Activated T-helper 1 cell treated with anti-CD3 and anti-CD28 coated beads, Interleukin-12 subunit alpha, Interleukin-12 subunit beta, Interleukin-2, Interleukin-4 antibody, amounts not matched to agents 30 ng/mL and 10 ng/mL and 1 ng/mL, durations not matched to agents 14 hours and 24 hours and 36 hours (primary cell): ENCODE data around the gene UTF1. TPM values are rescaled to one million over a fixed set of nuclear protein-coding genes. Genes with fewer than 3 reads are reported as not detected.

Experiments
- DNase-seq: peaks from one replicate; pipeline ENCODE4 v3.0.0; 2021; ENCODE audit warnings: low spot score
- H3K27ac Mint-ChIP-seq: one replicate; pipeline ENCODE4 v1.8.0; 2021; ENCODE audit warnings: mild to moderate bottlenecking, mixed read lengths
- H3K27me3 Mint-ChIP-seq: one replicate; pipeline ENCODE4 v1.8.0; 2022; ENCODE audit warnings: mild to moderate bottlenecking, moderate library complexity, mixed read lengths; ENCODE audit not compliant: insufficient read depth
- H3K36me3 Mint-ChIP-seq: one replicate; pipeline ENCODE4 v1.8.0; 2021; ENCODE audit warnings: low read depth, mixed read lengths
- H3K4me1 Mint-ChIP-seq: one replicate; pipeline ENCODE4 v1.8.0; 2021; ENCODE audit warnings: low read depth, mixed read lengths
- H3K4me3 Mint-ChIP-seq: one replicate; pipeline ENCODE4 v1.8.0; 2021; ENCODE audit warnings: mild to moderate bottlenecking, moderate library complexity, mixed read lengths
- H3K9me3 Mint-ChIP-seq: one replicate; pipeline ENCODE4 v1.8.0; 2021; ENCODE audit warnings: mixed read lengths
- intact Hi-C: fragments of 100-400 bp; cut with micrococcal nuclease; formaldehyde crosslinking; loops from one replicate; pipeline ENCODE4 v1.15.1; 2024
- total RNA-seq: library from RNA; stranded (reverse); gene quantifications from 2 replicates; pipeline ENCODE4 v1.2.3, GENCODE V29; 2022

The UTF1 gene
- total RNA-seq, 1 donor from 2014 or later: not detected

DNA sequence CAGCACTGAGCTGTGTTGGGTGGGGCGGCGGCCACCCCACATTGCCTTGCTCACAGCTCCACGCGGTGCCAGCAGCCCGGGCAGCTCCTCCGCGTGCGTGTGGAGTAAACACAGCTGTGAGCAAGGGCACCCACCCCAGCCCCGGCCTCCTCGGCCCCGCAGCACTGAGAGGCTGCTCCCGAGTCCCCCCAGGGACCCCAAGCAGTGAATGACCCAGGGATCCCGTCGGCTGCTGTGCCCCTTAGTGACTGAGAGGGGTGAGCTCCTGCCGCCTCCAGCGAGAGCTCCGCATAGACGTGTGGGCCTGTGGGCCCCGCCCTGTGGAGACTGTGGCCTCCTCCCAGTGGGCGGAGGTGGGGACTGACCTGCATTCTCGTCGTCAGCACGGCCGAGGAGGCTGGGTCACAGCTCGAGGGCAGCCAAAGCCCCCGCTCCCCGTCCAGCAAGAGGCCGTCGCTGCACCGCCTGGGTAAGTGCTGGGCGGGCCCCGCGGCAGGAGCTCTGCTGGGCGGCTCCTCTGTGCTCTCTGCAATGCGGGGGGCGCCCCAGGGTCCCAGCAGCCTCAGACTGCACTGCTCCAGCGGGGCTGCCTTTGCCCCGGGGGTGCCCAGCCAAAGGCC, 29.9 kb upstream of the UTF1 start:
- Mint-ChIP-seq H3K9me3 (no peaks in the 10 kb centered on the region), H3K36me3 (no peaks in the 10 kb centered on the region), H3K4me3 (no peak overlapping the region), H3K27me3 (no peaks in the 10 kb centered on the region), H3K27ac (no peak overlapping the region), H3K4me1 (no peaks in the 10 kb centered on the region)
- DNase-seq: no peak
- intact Hi-C loops: no loop called here

DNA sequence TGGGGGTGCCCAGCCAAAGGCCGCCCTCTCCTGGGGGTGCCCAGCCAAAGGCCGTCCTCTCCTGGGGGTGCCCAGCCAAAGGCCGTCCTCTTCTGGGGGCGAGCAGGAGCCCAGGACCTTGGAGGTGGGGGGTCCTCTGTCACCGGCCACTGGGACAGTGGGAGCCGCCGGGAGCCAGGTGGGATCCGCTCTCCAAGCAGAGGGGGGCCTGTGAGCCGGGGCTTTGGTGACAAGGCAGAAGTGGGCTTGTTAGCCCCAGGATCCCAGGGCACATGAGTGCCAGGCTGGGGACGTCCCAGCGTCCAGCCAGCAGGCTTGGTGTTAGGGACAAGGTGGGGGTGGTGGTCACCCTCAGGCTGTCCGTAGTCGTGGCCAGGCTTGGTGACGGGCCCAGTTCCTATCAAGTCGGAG, 29.4 kb upstream of the UTF1 start:
- Mint-ChIP-seq H3K4me1 (no peaks in the 10 kb centered on the region), H3K27ac (no peak overlapping the region)
- DNase-seq: no peak

GRCh38 chr10:133201151-133201947, 28.7 kb upstream of the UTF1 start:
- no peaks in the 10 kb centered on the region for H3K36me3 Mint-ChIP-seq
- H3K4me3 Mint-ChIP-seq: no peak overlapping the region
- intact Hi-C loops: no loop called here
- no peak for DNase-seq
- H3K9me3 Mint-ChIP-seq: no peaks in the 10 kb centered on the region
- no peaks in the 10 kb centered on the region for H3K4me1 Mint-ChIP-seq
- H3K27me3 Mint-ChIP-seq: no peaks in the 10 kb centered on the region
- H3K27ac Mint-ChIP-seq: no peak overlapping the region

More for the DNA sequence above, 29.4 kb upstream of the UTF1 start:
- Mint-ChIP-seq H3K27me3 (no peaks in the 10 kb centered on the region), H3K9me3 (no peaks in the 10 kb centered on the region), H3K36me3 (no peaks in the 10 kb centered on the region), H3K4me3 (no peak overlapping the region)
- intact Hi-C loops: no loop called here

DNA sequence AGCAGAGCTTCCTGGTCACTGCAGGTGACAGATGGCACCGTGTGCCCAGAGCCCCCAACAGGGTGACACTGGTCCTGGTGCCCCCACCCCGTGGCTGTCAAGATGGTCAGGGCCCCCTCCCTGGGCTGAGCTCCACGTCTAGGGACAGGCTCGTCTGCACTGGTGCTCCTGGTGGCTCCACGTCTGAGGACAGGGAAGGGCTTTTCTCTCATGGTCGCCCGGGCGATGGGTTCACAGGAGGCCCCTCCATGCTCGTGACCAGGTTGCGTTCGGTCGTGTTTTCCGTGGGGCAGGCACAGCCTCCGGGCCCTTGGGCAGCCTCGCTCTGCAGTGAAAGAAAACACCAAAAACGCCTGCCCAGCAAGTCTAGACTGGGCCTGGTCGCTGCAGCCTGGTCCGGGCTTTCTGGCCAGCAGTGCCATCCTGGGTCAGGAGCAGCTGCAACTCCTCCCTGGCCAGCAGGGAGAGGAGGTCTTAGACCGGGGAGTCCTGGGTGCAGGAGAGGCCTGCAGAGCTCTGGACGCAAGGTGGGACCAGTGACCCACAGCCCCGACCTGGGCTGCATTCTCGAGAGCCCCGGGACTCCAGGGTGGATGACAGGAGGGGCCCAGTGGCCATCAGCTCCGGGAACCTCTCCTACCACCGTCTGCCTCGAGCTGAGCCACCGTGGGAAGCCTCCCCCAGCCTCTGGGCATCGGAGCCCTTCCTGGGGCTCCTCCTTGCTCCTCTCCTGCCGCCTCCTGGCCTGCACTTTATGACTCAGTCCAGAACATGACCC, 27.9 kb upstream of the UTF1 start:
- Mint-ChIP-seq H3K36me3 (no peaks in the 10 kb centered on the region), H3K9me3 (no peaks in the 10 kb centered on the region), H3K27ac (no peak overlapping the region), H3K27me3 (no peaks in the 10 kb centered on the region), H3K4me3 (no peak overlapping the region), H3K4me1 (no peaks in the 10 kb centered on the region)
- no peak for DNase-seq
- intact Hi-C loops: no loop called here

DNA sequence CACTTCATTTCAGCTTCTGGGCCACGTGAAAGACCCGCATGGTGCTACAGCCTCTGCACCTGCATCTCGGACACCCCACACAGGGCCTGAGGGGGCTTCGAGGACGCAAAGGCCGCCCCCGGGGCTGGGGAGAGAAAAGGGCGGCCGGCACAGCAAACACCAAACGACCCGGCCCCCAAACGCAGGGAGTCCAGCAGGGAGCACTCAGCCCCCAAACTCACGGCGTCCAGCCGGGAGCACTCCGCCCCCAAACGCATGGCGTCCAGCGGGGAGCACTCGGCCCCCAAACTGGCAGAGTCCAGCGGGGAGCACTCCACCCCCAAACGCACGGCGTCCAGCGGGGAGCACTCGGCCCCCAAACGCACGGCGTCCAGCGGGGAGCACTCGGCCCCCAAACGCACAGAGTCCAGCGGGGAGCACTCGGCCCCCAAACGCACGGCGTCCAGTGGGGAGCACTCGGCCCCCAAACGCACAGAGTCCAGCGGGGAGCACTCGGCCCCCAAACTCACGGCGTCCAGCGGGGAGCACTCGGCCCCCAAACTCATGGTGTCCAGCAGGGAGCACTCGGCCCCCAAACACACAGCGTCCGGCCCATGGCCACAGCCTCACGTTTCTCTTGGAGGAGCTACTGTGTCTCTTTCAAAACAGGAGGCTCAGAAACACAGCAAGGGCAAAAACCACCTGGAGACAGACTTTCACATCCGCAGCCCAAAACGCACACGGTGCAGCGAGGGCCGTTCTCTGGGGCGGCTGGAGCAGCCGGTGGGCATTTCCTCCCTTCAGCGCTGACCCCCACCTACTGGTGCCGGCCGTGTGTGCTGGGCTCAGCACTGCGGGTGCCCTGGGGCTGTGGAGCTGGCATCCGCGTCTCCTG, 27.0 kb upstream of the UTF1 start:
- Mint-ChIP-seq H3K27ac (no peak overlapping the region), H3K9me3 (no peaks in the 10 kb centered on the region), H3K36me3 (no peaks in the 10 kb centered on the region), H3K4me1 (no peaks in the 10 kb centered on the region), H3K4me3 (no peak overlapping the region), H3K27me3 (no peaks in the 10 kb centered on the region)
- no peak for DNase-seq
- intact Hi-C loops: no loop called here

DNA sequence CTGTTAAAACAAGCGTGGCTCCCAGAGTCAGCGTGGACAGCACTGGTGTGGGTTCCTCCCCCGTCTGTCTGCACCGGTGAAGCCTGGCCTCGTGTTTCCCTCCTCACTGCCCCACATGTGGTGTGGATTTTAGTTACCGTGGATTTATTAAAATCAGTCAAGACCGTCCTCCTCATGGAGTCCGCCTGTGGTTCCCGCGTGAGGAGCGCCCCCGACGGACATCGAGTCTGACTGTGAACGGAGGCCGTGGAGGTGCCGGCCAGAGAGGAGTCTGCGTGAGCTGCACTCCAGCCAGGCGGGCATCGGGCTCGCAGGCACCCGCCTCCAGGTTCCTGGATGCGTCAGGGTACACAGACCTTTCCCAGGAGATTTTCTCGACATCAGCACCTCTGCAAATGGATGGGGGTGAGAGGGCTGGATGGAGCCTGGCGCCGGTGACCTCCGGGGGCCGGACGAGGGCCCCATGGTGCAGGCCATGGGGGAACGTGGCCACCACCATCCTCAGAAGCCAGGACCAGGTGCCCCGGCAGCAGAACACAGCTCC, 26.3 kb upstream of the UTF1 start:
- H3K27ac Mint-ChIP-seq: no peak overlapping the region
- no peaks in the 10 kb centered on the region for H3K9me3 Mint-ChIP-seq
- H3K36me3 Mint-ChIP-seq: no peaks in the 10 kb centered on the region
- DNase-seq: no peak
- H3K4me3 Mint-ChIP-seq: no peak overlapping the region
- no peaks in the 10 kb centered on the region for H3K4me1 Mint-ChIP-seq
- intact Hi-C loops: no loop called here
- H3K27me3 Mint-ChIP-seq: no peaks in the 10 kb centered on the region

- intact Hi-C loops: no loop called here
- no peaks in the 10 kb centered on the region for H3K4me1 Mint-ChIP-seq
- no peaks in the 10 kb centered on the region for H3K27me3 Mint-ChIP-seq
- H3K36me3 Mint-ChIP-seq: no peaks in the 10 kb centered on the region
- no peak overlapping the region for H3K27ac Mint-ChIP-seq
- DNase-seq: no peak
- H3K4me3 Mint-ChIP-seq: no peak overlapping the region
- H3K9me3 Mint-ChIP-seq: no peaks in the 10 kb centered on the region
Observed at GRCh38 chr10:133204226-133205015, 25.6 kb upstream of the UTF1 start.

DNA sequence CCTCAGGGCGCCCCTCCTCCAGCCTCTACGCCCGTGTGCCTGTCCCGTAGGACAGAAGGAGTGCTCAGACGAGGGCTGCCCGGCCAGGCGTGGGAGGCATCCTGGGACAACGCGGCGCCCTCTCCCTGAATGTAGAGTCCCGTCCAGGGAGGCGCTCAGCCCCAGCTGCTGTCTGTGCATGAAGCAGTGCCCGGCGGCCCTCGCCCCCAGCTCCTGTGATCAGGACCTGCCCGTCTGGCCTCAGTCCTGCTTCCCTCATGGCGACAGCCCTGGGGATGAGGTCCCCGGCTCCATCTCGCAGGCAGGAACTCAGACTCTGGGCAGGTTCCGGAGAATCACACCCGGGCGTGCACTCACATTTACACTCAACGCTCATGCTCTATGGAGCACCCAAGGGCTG, 24.9 kb upstream of the UTF1 start:
- Mint-ChIP-seq H3K4me3 (no peak overlapping the region), H3K27me3 (no peaks in the 10 kb centered on the region), H3K9me3 (no peaks in the 10 kb centered on the region), H3K27ac (no peak overlapping the region), H3K36me3 (no peaks in the 10 kb centered on the region), H3K4me1 (no peaks in the 10 kb centered on the region)
- DNase-seq: no peak
- intact Hi-C loops: no loop called here

- H3K4me3 Mint-ChIP-seq: no peak overlapping the region
- DNase-seq: no peak
- no peaks in the 10 kb centered on the region for H3K36me3 Mint-ChIP-seq
- no peaks in the 10 kb centered on the region for H3K27me3 Mint-ChIP-seq
- no peaks in the 10 kb centered on the region for H3K9me3 Mint-ChIP-seq
- intact Hi-C loops: no loop called here
- H3K4me1 Mint-ChIP-seq: no peaks in the 10 kb centered on the region
- no peak overlapping the region for H3K27ac Mint-ChIP-seq
Observed at GRCh38 chr10:133206356-133207040, 23.5 kb upstream of the UTF1 start.

DNA sequence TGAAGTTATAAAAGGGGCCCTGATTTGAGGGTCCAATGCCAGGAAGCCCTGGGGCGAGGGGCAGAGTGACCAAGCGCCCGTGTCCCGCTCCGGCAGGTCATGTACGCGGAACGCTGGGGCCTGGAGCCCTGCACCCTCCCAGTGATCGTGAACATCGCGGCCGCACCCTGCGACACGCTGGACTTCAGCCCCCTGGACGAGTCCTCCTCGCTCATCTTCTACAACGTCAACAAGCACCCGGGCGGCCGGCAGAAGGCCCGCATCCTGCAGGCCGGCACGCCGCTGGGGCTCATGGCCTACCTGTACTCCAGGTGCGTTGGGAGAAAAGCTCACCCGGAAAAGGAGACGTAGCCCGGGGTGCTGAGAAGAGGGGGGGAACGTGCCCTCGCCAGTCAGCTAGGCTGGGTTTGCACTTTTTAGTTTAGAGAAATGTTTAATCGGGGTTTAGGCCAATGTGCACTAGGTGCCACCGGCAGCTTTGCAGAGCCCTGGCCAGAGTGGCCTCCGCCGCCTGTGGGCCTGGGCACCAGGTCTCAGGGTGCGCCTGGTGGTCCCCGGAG, 22.9 kb upstream of the UTF1 start:
- H3K27me3 Mint-ChIP-seq: no peaks in the 10 kb centered on the region
- no peaks in the 10 kb centered on the region for H3K9me3 Mint-ChIP-seq
- H3K4me1 Mint-ChIP-seq: no peaks in the 10 kb centered on the region
- H3K36me3 Mint-ChIP-seq: no peaks in the 10 kb centered on the region
- H3K4me3 Mint-ChIP-seq: no peak overlapping the region
- intact Hi-C loops: no loop called here
- no peak for DNase-seq
- no peak overlapping the region for H3K27ac Mint-ChIP-seq

DNA sequence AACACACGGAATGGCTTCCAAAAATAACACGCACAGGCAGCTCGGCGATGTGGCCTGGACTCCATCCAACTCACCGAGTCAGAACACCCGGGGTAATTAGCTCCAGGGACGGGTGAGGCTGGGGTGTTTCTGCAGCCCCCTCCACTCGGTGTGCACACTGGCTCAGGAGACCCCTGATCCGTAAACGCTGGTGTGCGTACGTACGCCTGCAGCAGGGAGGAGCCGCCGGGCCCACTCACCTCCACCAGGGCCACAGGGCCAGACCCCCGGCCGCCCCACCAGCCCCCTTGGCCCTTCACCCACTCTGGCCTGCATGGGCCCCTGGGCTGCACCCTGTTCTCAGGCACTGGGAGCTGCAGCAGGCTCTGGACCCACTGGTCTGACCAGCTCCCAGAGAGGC, 22.4 kb upstream of the UTF1 start:
- no peaks in the 10 kb centered on the region for H3K27me3 Mint-ChIP-seq
- H3K4me3 Mint-ChIP-seq: no peak overlapping the region
- intact Hi-C loops: no loop called here
- no peak for DNase-seq
- no peaks in the 10 kb centered on the region for H3K9me3 Mint-ChIP-seq
- H3K4me1 Mint-ChIP-seq: no peaks in the 10 kb centered on the region
- H3K27ac Mint-ChIP-seq: no peak overlapping the region
- H3K36me3 Mint-ChIP-seq: no peaks in the 10 kb centered on the region
